Inflammatory macrophage (primary cell): ENCODE data around the gene DUSP23.

Experiments
- DNase-seq, 2 donors: peaks; one replicate each; pipeline ENCODE4 v3.0.0-alpha.2; 2020 to 2022

Gene DUSP23

GRCh38 chr1:159786465-159786864 is 5.7 kb downstream of the DUSP23 start:
- DNase-seq = no peak

GRCh38 chr1:159786966-159787365 is 6.2 kb downstream of the DUSP23 start:
- DNase-seq = no peak

GRCh38 chr1:159790237-159790917 is 9.6 kb downstream of the DUSP23 start:
- no peak for DNase-seq

GRCh38 chr1:159791031-159791430 is 10.3 kb downstream of the DUSP23 start:
- DNase-seq = no peak

GRCh38 chr1:159791461-159791860 is 10.7 kb downstream of the DUSP23 start:
- no peak for DNase-seq

GRCh38 chr1:159795534-159795933 is 14.8 kb downstream of the DUSP23 start:
- DNase-seq = no peak

GRCh38 chr1:159798893-159799292 is 18.1 kb downstream of the DUSP23 start:
- DNase-seq = peak; percentile 75 to 78

- no peak for DNase-seq
Measured at GRCh38 chr1:159799446-159799985, 18.8 kb downstream of the DUSP23 start.

GRCh38 chr1:159800177-159800930 is 19.6 kb downstream of the DUSP23 start:
- DNase-seq = no peak

GRCh38 chr1:159802111-159802510 is 21.3 kb downstream of the DUSP23 start, which contains the start of gene FCRL6:
FCRL6 (plus strand) TSS chr1:159802360; CDS start chr1:159802425, 65 bp downstream.
- DNase-seq = peak; percentile 41 to 51

- peak; percentile 14 to 41 for DNase-seq
Measured at GRCh38 chr1:159803956-159804689, 23.4 kb downstream of the DUSP23 start.

- no peak for DNase-seq
Measured at GRCh38 chr1:159804924-159805323, 24.2 kb downstream of the DUSP23 start.

- DNase-seq = no peak
Measured at GRCh38 chr1:159815926-159816325, 35.2 kb downstream of the DUSP23 start.

- peak in 1 of 2 donors; percentile 21 for DNase-seq
Measured at GRCh38 chr1:159817276-159818041, 36.7 kb downstream of the DUSP23 start.

GRCh38 chr1:159821171-159821867 is 40.6 kb downstream of the DUSP23 start:
- peak; percentile 40 to 59 for DNase-seq

- no peak for DNase-seq
Measured at GRCh38 chr1:159823406-159823805, 42.6 kb downstream of the DUSP23 start.

GRCh38 chr1:159825564-159825963 is 44.8 kb downstream of the DUSP23 start:
- no peak for DNase-seq

- DNase-seq = peak; percentile 89 to 96
Measured at GRCh38 chr1:159826441-159827101, 45.8 kb downstream of the DUSP23 start, which contains the start of gene SLAMF8. SLAMF8 (plus strand) TSS chr1:159826873; CDS start chr1:159826899, 26 bp downstream.

- no peak for DNase-seq
Measured at GRCh38 chr1:159827102-159827490, 46.3 kb downstream of the DUSP23 start.

- DNase-seq = no peak
Measured at GRCh38 chr1:159827549-159827948, 46.8 kb downstream of the DUSP23 start.

- DNase-seq = no peak
Measured at GRCh38 chr1:159828176-159828575, 47.4 kb downstream of the DUSP23 start.
